COLO829 (cell line): Measurements from ENCODE around the gene UHRF1.
"Not testable (repeated sequence)": the region's sequence is repeated elsewhere in the genome, so short reads cannot be mapped to it uniquely, and the experiment has no call there.

Experiments used
- DNase-seq: peaks from one replicate; pipeline ENCODE4 v3.0.0; 2012; ENCODE audit warnings: low spot score

The UHRF1 gene

DNA sequence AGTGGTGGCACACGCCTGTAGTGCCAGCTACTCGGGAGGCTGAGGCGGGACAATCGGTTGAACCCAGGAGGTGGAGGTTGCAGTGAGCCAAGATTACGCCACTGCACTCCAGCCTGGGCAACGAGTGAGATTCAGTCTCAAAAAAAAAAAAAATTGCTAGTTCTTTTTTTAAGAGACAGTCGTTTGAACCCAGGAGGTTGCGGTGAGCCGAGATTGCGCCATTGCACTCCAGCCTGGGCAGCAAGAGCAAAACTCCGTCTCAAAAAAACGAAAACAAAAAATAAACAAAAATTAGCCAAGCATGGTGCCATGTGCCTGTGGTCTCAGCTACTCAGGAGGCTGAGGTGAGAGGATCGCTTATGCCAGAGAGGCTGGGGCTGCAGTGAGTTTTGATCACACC, 8.4 kb upstream of the UHRF1 start:
- not testable (repeated sequence) for DNase-seq

DNA sequence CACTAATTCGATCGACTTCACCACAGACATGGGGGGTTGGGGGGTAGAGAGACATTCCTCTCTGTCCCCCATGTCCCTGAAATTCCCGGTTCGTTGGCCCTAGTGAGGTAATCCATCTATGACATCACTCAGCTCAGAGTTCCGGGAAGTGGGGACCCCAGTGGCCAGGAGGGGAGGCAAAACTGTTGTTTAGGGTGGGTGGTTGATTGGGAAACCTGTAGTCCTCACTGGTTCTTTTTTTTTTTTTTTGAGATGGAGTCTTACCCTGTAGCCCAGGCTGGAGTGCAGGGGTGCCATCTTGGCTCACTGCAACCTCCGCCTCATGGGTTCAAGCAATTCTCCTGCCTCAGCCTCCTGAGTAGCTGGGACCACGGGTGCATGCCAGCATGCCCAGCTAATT, 6.5 kb upstream of the UHRF1 start, which contains the start of gene ARRDC5:
TSS of gene ARRDC5 (minus strand) at position 101 of the 400 bp plus-strand sequence. CDS start at position 30, 71 bp downstream.
- no peak for DNase-seq

DNA sequence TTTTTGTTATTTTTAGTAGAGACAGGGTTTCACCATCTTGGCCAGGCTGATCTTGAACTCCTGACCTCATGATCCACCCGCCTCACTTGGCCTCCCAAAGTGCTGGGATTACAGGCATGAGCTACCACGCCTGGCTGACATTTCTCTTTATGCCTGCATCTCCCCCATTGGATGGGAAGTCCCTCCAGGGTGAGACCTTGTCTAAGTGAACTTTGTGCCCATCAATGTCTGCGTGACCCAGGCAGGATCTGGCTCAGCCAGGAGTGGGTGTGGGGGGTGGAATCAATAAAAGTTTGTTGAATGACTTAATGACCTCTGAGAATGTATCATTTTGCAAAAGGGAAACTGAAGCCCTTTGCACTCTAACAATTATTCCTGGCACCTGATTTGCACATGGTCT, 4.8 kb upstream of the UHRF1 start:
- DNase-seq = no peak

DNA sequence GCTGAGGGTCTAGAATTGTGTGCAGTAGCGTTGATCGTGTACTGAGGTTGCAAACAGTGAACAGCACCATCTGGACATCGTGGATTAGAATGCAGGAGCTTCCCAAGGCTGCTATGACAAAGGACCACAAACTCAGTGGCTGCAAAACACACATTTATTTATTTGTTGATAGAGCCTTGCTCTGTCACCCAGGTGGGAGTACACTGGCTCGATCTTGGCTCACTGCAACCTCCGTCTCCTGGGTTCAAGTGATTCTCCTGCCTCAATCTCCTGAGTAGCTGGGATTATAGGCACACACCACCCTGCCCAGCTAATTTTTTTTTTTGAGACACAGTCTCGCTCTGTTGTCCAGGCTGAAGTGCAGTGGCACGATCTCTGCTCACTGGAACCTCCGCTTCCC, 2.3 kb upstream of the UHRF1 start:
- no peak for DNase-seq

DNA sequence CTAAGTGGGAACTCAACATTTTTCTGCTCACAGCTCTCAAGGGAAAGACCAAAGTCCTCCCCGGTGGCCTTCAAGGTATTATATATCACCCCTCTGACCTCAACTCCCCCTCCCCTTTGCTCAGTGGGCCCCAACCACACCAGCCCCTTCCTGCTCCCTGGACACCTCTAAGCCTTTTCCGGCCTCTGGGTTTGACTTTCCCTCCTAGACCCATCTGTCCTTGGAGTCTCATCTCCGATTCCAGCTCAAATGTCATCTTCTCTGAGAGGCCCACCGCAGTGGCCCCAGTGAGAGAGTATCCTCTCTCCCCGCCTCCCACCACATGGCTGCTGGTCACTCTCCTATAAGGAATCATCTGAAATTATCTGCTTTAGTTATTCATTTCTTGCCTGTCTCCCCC, 941 bp upstream of the UHRF1 start:
- DNase-seq = no peak

DNA sequence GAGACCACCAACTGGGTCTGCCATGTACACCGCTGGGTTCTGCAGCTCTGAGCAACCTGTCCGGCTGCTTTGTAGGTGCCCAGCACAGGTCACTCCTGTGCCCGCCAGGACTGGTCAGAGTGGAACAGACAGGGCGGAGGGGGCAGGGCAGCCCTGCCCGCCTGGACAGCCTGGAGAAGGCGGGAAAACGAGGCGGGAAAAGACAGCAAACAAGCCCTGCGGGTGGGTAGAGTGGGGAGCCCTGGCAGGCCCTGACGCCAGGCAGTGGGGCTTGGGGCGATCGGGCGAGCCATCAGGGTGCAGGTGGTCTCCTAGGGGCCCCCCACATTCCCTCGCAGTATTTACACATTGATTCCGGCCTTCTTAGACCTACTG, 533 bp upstream of the UHRF1 start:
- DNase-seq = no peak

DNA sequence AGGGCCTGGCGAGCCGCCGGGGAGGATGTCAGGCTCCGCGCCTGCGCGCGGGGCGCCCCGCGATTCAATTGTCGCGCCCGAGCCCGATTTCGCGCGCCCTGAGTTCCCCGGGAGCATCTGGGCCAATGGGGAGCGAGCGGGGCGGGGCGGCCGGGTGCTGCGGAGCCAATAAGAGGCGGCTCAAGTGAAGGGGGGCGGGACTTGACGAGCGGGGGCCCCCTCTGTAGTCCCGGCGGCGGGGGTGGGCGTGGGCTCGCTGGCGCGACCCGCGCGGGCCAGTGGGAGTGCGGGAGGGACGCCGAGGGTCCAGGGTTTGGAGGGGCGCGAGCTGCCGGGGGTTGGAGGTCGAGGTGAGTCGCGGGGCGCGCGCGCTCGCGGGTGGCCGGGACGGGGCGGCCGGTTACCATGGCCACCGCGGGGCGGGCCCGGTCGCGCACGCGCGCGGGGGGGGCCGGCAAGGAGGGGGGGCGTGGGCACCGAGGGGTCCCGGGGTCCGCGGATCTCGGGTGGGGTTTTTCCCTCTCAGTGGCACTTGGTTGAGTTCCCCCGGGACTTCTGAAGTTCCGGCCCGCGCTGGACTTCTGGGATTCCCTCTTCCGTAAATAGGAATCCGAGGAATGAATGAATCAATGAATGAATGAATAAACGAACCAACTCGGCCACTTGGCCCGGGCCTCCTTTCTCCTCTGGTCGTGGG, 744 bp downstream of the UHRF1 start:
- peak; percentile 86 for DNase-seq

DNA sequence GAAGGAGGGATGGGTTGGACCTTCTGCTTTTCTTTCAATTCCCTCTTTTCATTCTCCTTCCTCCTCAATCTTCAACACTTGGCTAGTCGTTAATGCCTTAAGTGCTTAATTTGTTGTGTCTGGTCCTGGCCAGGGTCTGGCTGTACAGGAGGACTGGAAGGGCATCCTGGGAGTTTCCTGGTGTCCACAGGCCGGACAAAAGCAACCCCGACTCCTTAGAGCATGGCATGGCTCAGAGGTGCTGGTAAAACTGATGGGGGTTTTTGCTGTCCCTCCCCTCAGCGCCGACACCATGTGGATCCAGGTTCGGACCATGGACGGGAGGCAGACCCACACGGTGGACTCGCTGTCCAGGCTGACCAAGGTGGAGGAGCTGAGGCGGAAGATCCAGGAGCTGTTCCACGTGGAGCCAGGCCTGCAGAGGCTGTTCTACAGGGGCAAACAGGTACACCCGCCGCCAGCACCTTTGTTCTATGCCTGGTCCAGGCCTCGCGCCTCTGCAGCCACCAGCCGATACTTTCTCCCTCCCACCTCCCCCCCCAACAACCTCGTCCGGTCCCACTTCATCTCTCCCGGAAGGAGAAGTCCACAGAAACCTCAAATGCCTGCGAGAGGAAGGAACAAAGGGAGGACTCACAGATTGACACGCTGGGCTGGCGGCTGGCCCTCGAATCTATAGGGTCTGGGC, 1.4 kb downstream of the UHRF1 start:
- DNase-seq = peak; percentile 77

DNA sequence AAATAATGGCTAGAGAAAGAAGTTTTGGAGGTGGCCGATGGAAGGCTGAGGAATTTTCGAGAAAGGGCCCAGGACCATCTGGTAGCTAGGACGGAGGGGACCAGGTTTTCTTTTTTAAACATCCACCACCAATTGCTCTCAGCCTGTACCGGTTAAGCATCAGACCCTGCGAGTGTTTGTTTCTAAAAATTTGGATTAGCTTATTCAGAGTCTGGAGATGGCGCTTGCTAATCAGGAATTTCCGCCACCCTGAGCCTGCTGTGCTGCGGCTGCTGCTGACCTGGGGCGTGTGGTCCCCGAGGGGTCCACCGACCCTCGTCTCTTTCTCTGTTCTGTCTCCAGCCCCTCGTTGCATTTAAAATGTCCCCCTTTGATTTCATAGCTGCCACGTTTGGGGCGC, 2.0 kb downstream of the UHRF1 start:
- DNase-seq = no peak

DNA sequence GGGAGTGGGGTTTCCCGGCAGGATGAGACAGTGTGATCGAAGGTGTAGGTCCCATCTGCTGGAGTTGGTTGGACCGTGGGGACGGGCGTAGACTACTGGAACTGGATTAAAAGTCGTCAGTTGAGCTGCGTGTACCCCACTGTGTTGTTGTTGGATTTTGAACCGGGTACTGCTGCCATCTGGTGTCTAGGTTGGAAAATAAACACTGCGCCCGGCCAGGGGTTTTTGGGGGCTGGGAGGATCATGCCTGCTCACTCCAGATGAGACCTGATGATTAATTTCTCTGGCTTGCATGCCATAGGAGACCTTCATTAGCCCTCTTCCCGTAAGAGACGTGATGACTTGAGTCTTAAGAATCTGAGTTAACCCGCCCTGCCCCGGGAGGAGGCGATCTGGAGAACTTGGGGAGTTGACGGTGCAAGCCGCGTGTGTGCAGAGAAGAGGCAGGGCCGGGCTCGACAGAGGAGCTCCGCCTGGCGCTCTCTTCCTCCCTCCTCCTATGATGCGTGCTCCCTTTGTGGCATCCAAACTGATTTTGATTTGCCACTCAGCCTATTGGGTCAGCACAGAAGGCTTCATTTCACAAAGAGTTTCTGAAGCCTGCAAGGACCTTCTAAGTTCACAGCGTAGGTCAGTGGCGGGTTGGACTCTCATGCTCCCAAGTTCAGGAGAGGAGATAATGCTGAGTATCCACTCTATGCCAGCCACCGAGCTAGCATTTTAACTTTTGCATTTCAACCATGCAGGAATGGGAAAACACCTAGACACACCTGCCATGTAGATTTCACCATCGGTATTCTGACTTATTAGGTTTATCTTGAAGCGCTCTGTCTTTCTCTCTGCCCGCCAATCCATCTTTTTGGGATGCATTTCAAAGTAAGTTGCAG, 2.7 kb downstream of the UHRF1 start:
- DNase-seq = peak; percentile 69

DNA sequence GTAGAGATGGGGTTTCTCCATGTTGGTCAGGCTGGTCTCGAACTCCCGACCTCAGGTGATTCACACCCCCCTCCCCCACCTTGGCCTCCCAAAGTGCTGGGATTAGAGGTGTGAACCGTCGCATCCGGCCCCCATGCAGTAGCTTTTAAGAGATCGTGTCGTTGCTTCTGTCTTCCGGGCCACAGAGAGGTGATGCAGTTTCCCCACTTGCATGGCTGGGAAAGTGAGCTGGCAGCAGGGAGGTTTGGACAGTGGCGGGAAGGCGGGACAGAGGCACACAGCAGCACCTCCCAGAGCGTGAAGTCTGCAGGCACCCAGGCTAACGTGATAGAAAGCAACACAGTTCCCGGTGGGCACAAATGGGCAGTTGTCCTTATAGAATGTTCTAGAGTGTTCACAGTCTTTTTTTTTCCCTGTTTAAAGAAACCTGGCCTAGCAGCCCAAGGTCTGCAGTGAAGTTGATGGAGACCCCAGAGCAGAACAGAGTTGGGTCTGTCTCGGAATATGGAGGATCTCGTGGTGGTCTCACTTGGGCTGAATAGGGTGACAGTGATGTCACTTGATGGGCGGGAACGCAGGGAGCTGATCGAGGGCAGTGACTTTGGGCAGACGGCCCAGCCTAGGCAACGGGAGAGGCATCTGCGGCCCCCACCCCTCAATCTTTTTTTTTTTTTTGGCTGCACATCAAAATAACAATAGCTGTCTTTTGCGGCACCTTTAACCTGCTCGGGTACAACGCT, 4.9 kb downstream of the UHRF1 start:
- no peak for DNase-seq

DNA sequence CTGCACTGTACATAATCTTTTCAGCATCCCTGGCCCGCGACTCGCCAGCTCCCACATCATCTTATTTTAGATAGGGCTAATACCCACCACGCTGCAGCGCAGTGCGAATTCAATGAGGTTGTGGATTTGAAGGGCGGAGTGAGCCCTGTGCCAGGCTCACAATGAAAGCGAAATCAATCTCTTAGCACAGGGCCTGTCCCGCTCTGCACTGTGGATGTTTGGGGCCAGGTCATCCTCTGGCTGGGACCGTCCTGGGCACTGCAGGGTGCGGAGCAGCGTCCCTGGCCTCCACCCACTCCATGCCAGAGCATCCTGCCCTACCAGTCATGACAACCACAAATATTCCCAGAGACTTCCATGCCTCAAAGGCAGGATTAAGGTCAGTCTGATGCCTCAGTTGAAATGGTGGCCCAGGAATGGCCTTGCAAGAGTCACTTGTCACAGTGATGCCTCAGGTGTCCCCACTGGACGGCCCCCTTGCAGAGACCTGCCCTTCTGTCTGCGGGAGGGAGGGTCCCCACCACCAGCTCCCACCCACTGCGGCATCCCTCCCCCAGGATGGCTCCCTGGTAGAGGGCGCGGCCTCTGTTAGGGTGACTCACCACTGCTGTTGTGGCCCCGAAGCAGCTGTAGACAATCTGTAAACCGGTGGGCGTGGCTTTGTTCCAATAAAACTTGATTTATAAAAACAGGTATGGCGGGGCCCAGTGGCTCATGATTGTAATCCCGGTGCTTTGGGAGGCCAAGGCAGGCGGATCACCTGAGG, 5.6 kb downstream of the UHRF1 start:
- peak; percentile 67 for DNase-seq

DNA sequence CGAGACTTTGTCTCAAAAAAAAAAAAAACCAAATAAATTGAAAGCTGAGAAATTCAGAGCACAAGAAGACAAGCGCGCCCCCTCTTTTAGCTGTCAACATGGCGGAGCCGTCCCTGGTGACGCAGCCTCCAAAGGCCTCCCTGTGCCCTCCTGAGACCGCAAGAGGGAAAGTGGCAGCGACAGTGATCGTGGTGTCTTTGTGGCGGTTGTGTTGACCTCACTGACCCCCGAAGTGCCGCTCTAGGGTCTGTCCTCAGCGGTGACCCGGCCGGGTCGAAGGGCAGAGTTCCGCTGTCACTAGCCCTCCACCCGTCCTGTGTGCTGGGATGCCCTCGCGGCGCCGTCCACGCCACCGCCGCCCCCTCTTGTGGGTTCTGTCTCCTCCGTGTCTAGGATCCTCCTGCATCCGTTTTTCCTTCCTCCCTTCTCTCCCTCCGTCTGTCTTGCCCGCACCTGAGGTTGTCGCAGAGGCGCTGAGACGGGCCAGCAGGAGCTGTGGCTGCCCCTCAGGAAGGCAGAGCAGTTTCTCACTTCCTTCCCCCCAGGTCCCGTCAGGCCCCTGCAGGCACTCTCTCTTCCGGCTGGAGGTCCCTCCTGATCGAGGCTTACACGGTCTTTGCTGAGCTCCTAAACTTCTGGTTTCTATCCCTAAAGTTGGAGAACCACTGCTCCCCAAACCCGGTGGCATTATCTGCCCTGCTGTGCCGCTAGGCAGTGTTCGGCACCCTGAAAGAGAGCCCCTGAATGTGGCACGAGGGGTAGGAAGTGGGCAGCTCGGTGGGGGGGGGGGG, 7.2 kb downstream of the UHRF1 start:
- no peak for DNase-seq

DNA sequence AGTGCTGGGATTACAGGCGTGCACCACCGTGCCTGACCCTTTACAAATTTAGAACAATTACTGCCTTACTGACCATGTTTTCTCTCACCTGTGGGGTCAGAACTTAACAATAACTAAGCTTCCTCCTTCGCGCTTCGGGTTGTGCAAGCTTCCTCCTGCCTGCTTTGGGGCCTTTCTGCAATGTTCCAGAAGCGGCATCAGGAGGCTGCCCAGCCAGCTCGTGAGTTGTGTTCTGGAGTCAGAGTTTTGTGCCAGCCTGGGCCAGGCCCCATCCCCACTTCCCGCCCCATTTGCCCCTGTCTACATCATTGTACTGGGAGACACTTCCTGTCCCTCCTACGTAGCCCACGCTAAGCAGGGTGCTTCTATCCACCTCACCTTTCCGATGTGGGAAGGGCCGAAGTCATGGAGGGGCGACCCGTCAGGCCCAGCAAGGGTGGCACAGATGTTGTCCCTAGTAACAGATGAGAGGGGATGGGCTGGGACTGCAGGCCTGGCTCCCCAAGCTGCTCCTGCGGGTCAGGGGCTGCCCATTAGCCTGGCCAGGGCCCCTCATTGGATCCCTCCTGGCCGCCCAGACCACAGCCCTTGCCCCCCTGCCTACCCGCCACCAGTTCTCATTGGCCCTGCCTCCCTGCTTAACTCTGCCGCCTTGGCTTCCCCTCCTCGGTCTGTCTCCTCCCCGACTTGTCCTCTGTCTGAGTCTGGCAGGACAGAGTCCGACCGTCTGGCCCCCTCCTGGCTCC, 13.4 kb downstream of the UHRF1 start:
- no peak for DNase-seq

DNA sequence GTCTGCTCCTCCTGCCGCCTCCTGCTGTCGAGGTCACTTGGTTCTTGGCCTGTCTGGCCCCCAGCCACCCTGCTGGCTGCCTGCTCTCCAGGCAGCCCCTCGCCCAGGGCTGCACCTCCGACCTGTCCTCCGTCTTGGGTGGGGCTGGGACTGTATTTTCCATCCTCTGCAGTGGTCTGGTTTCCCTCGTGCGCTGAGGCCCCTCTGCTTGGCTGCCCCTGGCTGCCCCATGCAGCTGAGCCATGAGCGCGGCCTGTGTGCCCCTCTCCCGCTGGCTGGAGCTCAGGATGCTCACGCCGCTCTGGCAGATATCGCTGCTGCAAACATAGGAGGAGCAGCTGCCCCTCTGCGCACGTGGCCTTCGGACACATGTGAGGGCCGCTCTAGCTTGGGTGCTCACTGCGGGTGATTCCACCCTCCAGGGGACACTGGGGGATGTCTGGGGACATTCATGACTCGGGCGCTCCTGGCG, 14.0 kb downstream of the UHRF1 start:
- no peak for DNase-seq

DNA sequence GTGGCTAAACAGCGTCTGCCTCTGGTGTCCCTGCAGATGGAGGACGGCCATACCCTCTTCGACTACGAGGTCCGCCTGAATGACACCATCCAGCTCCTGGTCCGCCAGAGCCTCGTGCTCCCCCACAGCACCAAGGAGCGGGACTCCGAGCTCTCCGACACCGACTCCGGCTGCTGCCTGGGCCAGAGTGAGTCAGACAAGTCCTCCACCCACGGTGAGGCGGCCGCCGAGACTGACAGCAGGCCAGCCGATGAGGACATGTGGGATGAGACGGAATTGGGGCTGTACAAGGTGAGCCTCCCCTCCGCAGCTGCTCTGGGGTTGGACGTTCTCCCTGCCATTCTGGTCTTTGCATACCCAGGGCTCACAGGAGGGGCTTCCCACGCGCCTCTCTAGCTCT, 19.9 kb downstream of the UHRF1 start:
- DNase-seq = no peak

DNA sequence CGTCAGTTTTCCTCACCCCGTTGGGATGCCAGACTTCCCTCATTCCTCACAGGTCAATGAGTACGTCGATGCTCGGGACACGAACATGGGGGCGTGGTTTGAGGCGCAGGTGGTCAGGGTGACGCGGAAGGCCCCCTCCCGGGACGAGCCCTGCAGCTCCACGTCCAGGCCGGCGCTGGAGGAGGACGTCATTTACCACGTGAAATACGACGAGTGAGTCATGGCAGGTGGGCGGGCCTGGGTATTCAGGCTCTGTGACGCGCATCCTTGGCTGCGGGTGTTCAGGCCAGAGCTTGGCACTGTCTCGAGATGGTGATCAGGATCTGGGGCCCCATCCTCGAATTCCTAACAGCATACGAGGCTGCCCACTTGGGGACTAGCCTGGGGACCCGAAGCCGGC, 21.4 kb downstream of the UHRF1 start:
- DNase-seq = no peak

DNA sequence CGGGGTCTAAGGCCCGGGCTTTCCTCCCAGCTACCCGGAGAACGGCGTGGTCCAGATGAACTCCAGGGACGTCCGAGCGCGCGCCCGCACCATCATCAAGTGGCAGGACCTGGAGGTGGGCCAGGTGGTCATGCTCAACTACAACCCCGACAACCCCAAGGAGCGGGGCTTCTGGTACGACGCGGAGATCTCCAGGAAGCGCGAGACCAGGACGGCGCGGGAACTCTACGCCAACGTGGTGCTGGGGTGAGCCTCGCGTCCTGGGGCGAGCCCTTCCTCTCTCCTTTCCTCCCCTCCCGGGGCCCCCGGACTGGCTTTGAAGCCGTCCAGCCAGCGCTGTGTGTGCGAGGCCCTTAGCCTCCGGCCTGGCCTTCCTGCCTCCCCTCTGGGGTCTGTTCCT, 23.4 kb downstream of the UHRF1 start:
- DNase-seq = no peak

DNA sequence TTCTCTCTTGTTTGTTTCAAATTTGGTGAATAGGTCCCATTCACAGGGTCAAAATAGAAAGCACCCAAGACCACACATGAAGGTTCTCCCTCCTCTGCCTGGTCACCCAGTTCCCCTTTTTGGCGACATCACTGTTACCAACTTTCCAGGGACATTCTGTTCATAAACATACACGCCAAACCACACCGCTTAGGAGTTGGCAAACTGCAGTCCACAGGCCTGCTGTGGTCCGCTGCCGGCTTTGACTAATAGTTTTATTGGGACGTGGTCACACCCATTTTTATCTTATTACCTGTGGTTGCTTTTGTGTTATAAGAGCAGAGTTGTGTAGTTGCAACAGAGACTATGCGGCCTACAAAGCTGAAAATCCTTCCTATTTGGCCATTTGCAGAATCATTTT, 24.2 kb downstream of the UHRF1 start:
- no peak for DNase-seq

DNA sequence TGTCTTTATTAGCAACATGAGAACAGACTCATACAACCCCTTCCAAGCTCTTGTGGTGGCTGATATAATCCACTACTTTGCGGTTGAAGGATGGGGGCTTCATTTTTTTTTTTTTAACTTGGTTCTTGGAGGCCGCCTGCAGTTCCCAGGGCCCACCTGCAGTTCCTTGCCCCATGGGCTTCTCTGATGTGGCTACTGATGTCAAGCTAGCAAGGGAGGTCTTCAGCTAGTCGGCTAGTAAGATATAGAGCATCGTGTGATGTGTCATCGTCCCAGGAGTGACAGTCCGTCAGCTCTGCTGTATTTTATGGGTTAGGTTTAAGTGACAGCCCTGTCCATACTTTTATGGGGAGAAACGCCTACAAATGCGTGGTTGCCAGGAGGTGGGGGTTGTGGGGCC, 26.1 kb downstream of the UHRF1 start:
- no peak for DNase-seq
